ENCODE measurements around the gene FBXL17. TPM values are rescaled to one million over a fixed set of nuclear protein-coding genes. Genes with fewer than 3 reads are reported as not detected.

Gene FBXL17
- total and polyA plus RNA-seq, 9 of the 15 experiments (the other 6 are each of a cell fraction or from before 2014, with no cell fraction given) = 0.32 to 5.4 (median 1.8) TPM

DNA sequence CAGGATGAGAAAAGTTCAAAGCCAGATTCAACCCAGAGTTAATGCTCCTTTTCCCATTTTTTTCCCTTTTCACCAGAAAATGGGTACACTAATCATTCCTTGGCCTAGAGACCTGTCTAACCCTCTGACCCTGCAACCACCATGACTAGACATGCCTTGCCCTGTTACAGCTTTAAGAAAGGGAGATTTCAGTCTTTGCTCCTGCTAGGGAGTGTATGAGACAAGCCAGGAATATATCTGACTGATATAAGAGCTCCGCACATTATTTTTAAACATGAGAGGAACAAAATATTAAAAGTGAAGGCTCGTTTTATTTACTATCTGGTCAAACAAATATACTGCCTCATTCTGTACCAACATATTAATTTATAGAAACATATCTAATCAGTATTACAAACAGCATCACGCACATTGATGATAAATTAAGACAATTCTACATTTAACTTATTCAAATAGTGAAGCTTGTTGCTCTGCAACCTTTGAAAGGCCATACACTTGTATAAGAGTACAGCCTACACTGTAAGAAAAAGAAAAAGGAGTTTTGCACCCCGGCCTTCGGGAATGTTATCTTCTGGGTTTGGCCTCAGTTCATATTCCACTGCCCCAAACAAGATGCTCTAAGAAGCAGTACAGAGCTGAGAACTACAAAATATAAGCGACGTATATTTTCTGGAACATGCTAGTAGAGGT lies 132.7 kb downstream of the FBXL17 start:
- Histone ChIP-seq H3K4me3 (no peak overlapping the region), H3K9ac (ENCODE audit: insufficient read depth in 1 of 2, low read depth in 2 of 2, low read length in 2 of 2) (no peak overlapping the region), H3K9me1 (ENCODE audit: control insufficient read depth, insufficient read depth, low read length) (no peaks in the 10 kb centered on the region), H2AFZ (ENCODE audit: low read depth, low read length) (no peak overlapping the region), H3K9me3 (replicated peaks; ENCODE audit: control insufficient read depth, insufficient read depth, low read depth, low read length) (no peaks in the 10 kb centered on the region), H3K27me3 (ENCODE audit: control insufficient read depth in 2 of 2, insufficient read depth in 2 of 2, low read length in 2 of 2) (no peaks in the 10 kb centered on the region), H3K36me3 (ENCODE audit: control insufficient read depth, insufficient read depth, low read length) (no peaks in the 10 kb centered on the region), H3K79me2 (ENCODE audit: control insufficient read depth, insufficient read depth, low read length) (no peaks in the 10 kb centered on the region), H4K20me1 (replicated peaks; ENCODE audit: control insufficient read depth, insufficient read depth, low read length) (no peaks in the 10 kb centered on the region), H3K27ac (ENCODE audit: extremely low read depth, low read depth, low read length) (no peak overlapping the region), H3K4me2 (ENCODE audit: insufficient read depth, low read length) (no peak overlapping the region), H3K4me1 (replicated peaks in 1 of 2; ENCODE audit: control insufficient read depth in 2 of 2, insufficient read depth in 2 of 2, low read length in 2 of 2) (no peaks in the 10 kb centered on the region)
- CTCF ChIA-PET (ENCODE audit: low intra/inter-chr PET ratio) = no interaction called here
- no peak for ATAC-seq
- 9% methylated on average over 7 of the region's 7 CpGs for WGBS (ENCODE audit: insufficient coverage, low coverage, missing lambda C conversion rate)
- TF ChIP-seq ZNF395 (CRISPR knock-in tag; IDR thresholded peaks at IDR 0.05) (no peak), ID3 (CRISPR knock-in tag; IDR thresholded peaks at IDR 0.05) (no peak), ID3 (tag; IDR thresholded peaks at IDR 0.05) (no peak), CCAR2 (IDR thresholded peaks at IDR 0.05; ENCODE audit: low read depth, low read length) (no peak), GATAD2B (IDR thresholded peaks at IDR 0.05; ENCODE audit: borderline replicate concordance) (no peak), ZNF76 (CRISPR knock-in tag; IDR thresholded peaks at IDR 0.05; ENCODE audit: borderline replicate concordance) (no peak), ZBTB1 (CRISPR knock-in tag; IDR thresholded peaks at IDR 0.05; ENCODE audit: borderline replicate concordance, low read depth) (no peak), DPF2 (IDR thresholded peaks at IDR 0.05) (no peak), ZNF444 (CRISPR knock-in tag; IDR thresholded peaks at IDR 0.05) (no peak), DNMT1 (IDR thresholded peaks at IDR 0.05) (no peak), CREM (IDR thresholded peaks at IDR 0.05; ENCODE audit: low read depth) (no peak), NR4A1 (CRISPR knock-in tag; IDR thresholded peaks at IDR 0.05) (no peak), NR4A1 (tag; IDR thresholded peaks at IDR 0.05) (no peak), MXD1 (CRISPR knock-in tag; IDR thresholded peaks at IDR 0.05; ENCODE audit: borderline replicate concordance, poor library complexity, severe bottlenecking) (no peak), IRF2 (CRISPR knock-in tag; IDR thresholded peaks at IDR 0.05) (no peak), ZNF146 (CRISPR knock-in tag; IDR thresholded peaks at IDR 0.05; ENCODE audit: unreplicated experiment) (no peak), SRF (CRISPR knock-in tag; IDR thresholded peaks at IDR 0.05) (no peak), C11orf30 (IDR thresholded peaks at IDR 0.05; ENCODE audit: low read depth) (no peak), SAP30 (IDR thresholded peaks at IDR 0.05; ENCODE audit: borderline replicate concordance, insufficient read depth, low read depth, low read length, poor library complexity, severe bottlenecking) (no peak), ZNF224 (CRISPR knock-in tag; IDR thresholded peaks at IDR 0.05) (no peak)
- TF ChIP-seq, protein P1, sequence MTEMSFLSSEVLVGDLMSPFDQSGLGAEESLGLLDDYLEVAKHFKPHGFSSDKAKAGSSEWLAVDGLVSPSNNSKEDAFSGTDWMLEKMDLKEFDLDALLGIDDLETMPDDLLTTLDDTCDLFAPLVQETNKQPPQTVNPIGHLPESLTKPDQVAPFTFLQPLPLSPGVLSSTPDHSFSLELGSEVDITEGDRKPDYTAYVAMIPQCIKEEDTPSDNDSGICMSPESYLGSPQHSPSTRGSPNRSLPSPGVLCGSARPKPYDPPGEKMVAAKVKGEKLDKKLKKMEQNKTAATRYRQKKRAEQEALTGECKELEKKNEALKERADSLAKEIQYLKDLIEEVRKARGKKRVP (CRISPR knock-in tag; IDR thresholded peaks at IDR 0.05) = no peak
- intact Hi-C loops (cut with micrococcal nuclease) = no loop called here
- in situ Hi-C loops (cut with MboI) = no loop called here
- POLR2A ChIA-PET = no interaction called here
- no TSS peak for BruUV-seq (replicated peaks)
- FAIRE-seq = no peak
- DNase-seq (ENCODE audit: extremely low read depth in 1 of 4, low spot score in 3 of 4) = no peak

Measured in K562 (cell line).